ENCODE measurements around the gene PHYH.

The PHYH gene

GRCh38 chr10:13346283-13347042 lies 46.6 kb upstream of the PHYH start:
- Histone ChIP-seq H3K79me2 (peaks cover 13% of the 10 kb centered on the region), H3K4me3 (ENCODE audit: low read depth, low read length) (peak overlapping the region; percentile 77), H3K4me2 (ENCODE audit: low read length) (peak overlapping the region; percentile 90), H3K9me3 (ENCODE audit: control insufficient read depth, low read length) (no peaks in the 10 kb centered on the region), H3K4me1 (peaks cover 4% of the 10 kb centered on the region), H2AFZ (peak overlapping the region; percentile 79), H3K36me3 (ENCODE audit: control insufficient read depth, insufficient read depth, low read length) (no peaks in the 10 kb centered on the region), H3K27me3 (ENCODE audit: control insufficient read depth, insufficient read depth, low read length) (no peaks in the 10 kb centered on the region), H3K9ac (peak overlapping the region; percentile 92), H3K27ac (peak overlapping the region; percentile 88)
- no peak for TF ChIP-seq CTCF (IDR thresholded peaks at IDR 0.05)

- Histone ChIP-seq H3K4me1 (no peaks in the 10 kb centered on the region), H2AFZ (peak overlapping the region; percentile 9), H3K27me3 (ENCODE audit: control insufficient read depth, insufficient read depth, low read length) (no peaks in the 10 kb centered on the region), H3K36me3 (ENCODE audit: control insufficient read depth, insufficient read depth, low read length) (no peaks in the 10 kb centered on the region), H3K27ac (peak overlapping the region; percentile 47), H3K4me3 (ENCODE audit: low read depth, low read length) (peak overlapping the region; percentile 3), H3K4me2 (ENCODE audit: low read length) (peak overlapping the region; percentile 41), H3K9me3 (ENCODE audit: control insufficient read depth, low read length) (no peaks in the 10 kb centered on the region), H3K79me2 (peaks cover 16% of the 10 kb centered on the region), H3K9ac (no peak overlapping the region)
- no peak for TF ChIP-seq CTCF (IDR thresholded peaks at IDR 0.05)
These were observed 40.9 kb upstream of the PHYH start for GRCh38 chr10:13340626-13341376.

GRCh38 chr10:13340068-13340467 lies 40.2 kb upstream of the PHYH start:
- Histone ChIP-seq H3K36me3 (ENCODE audit: control insufficient read depth, insufficient read depth, low read length) (no peaks in the 10 kb centered on the region), H3K4me2 (ENCODE audit: low read length) (peak overlapping the region; percentile 41), H2AFZ (peak overlapping the region; percentile 9), H3K4me1 (no peaks in the 10 kb centered on the region), H3K27me3 (ENCODE audit: control insufficient read depth, insufficient read depth, low read length) (no peaks in the 10 kb centered on the region), H3K9ac (no peak overlapping the region), H3K9me3 (ENCODE audit: control insufficient read depth, low read length) (no peaks in the 10 kb centered on the region), H3K4me3 (ENCODE audit: low read depth, low read length) (peak overlapping the region; percentile 3), H3K27ac (peak overlapping the region; percentile 47), H3K79me2 (peaks cover 15% of the 10 kb centered on the region)
- no peak for TF ChIP-seq CTCF (IDR thresholded peaks at IDR 0.05)

GRCh38 chr10:13338390-13339110 lies 38.7 kb upstream of the PHYH start:
- Histone ChIP-seq H3K4me1 (no peaks in the 10 kb centered on the region), H3K4me2 (ENCODE audit: low read length) (no peak overlapping the region), H3K9me3 (ENCODE audit: control insufficient read depth, low read length) (no peaks in the 10 kb centered on the region), H3K9ac (no peak overlapping the region), H3K36me3 (ENCODE audit: control insufficient read depth, insufficient read depth, low read length) (no peaks in the 10 kb centered on the region), H3K79me2 (peaks cover 19% of the 10 kb centered on the region), H3K4me3 (ENCODE audit: low read depth, low read length) (no peak overlapping the region), H3K27ac (no peak overlapping the region), H2AFZ (no peak overlapping the region), H3K27me3 (ENCODE audit: control insufficient read depth, insufficient read depth, low read length) (no peaks in the 10 kb centered on the region)
- no peak for TF ChIP-seq CTCF (IDR thresholded peaks at IDR 0.05)

All from parathyroid adenoma (tissue), 2 donors.